ENCODE measurements around the gene ALG10.

Gene ALG10

GRCh38 chr12:34051486-34051885 is 29.2 kb downstream of the ALG10 start:
- ATAC-seq (ENCODE audit: insufficient read depth, low read depth) (no peak), DNase-seq (no peak)
- no peaks in the 10 kb centered on the region for H3K36me3 ChIP-seq (ENCODE audit: insufficient read depth, low read length)
- no peak overlapping the region for H3K4me3 ChIP-seq (ENCODE audit: low read depth in 1 of 2, low read length in 2 of 2)
- H3K9ac ChIP-seq (ENCODE audit: low read depth, low read length) = no peak overlapping the region
- H3K27me3 ChIP-seq (ENCODE audit: insufficient read depth, low read length, poor library complexity) = no peaks in the 10 kb centered on the region
- H4K20me1 ChIP-seq (ENCODE audit: insufficient read depth, low read length) = no peaks in the 10 kb centered on the region
- H3K9me3 ChIP-seq (ENCODE audit: insufficient read depth, low read length, severe bottlenecking) = peaks cover 6% of the 10 kb centered on the region
- TF ChIP-seq EZH2 (IDR thresholded peaks at IDR 0.05; ENCODE audit: borderline replicate concordance, low read depth, low read length, severe bottlenecking) = no peak
- no peak overlapping the region for H2AFZ ChIP-seq (ENCODE audit: low read depth, low read length)
- no peak overlapping the region for H3K4me2 ChIP-seq (ENCODE audit: insufficient read depth, low read length)
- H3K79me2 ChIP-seq (ENCODE audit: insufficient read depth, low read length) = no peaks in the 10 kb centered on the region
- H3K27ac ChIP-seq (ENCODE audit: low read length) = no peak overlapping the region
- peaks cover 18% of the 10 kb centered on the region; the same call in 1 of the 2 replicates for H3K4me1 ChIP-seq (ENCODE audit: insufficient read depth, low read length)

- peak overlapping the region in 1 of 2 experiments; percentile 21; a peak in 1 of 4 replicates for H3K4me3 ChIP-seq (ENCODE audit: low read depth in 1 of 2, low read length in 2 of 2)
- H4K20me1 ChIP-seq (ENCODE audit: insufficient read depth, low read length) = no peaks in the 10 kb centered on the region
- H3K79me2 ChIP-seq (ENCODE audit: insufficient read depth, low read length) = no peaks in the 10 kb centered on the region
- peak overlapping the region; percentile 29; the same call in 1 of the 2 replicates for H3K27ac ChIP-seq (ENCODE audit: low read length)
- DNase-seq (no peak), ATAC-seq (ENCODE audit: insufficient read depth, low read depth) (peak; percentile 68)
- H3K4me1 ChIP-seq (ENCODE audit: insufficient read depth, low read length) = peaks cover 18% of the 10 kb centered on the region; the same call in 1 of the 2 replicates
- no peak overlapping the region for H3K9ac ChIP-seq (ENCODE audit: low read depth, low read length)
- TF ChIP-seq EZH2 (IDR thresholded peaks at IDR 0.05; ENCODE audit: borderline replicate concordance, low read depth, low read length, severe bottlenecking) (no peak), CTCF (IDR thresholded peaks at IDR 0.05; ENCODE audit: borderline replicate concordance, extremely low read depth, low read length, poor library complexity, severe bottlenecking) (no peak)
- H3K27me3 ChIP-seq (ENCODE audit: insufficient read depth, low read length, poor library complexity) = no peaks in the 10 kb centered on the region
- no peaks in the 10 kb centered on the region for H3K36me3 ChIP-seq (ENCODE audit: insufficient read depth, low read length)
- H2AFZ ChIP-seq (ENCODE audit: low read depth, low read length) = peak overlapping the region; percentile 12; the same call in 1 of the 2 replicates
- no peaks in the 10 kb centered on the region for H3K9me3 ChIP-seq (ENCODE audit: insufficient read depth, low read length, severe bottlenecking)
- peak overlapping the region; percentile 42 for H3K4me2 ChIP-seq (ENCODE audit: insufficient read depth, low read length)
Measured at GRCh38 chr12:34054938-34055337, 32.6 kb downstream of the ALG10 start.
